ENCODE measurements around the gene JARID2. TPM values are rescaled to one million over a fixed set of nuclear protein-coding genes. Genes with fewer than 3 reads are reported as not detected.

The JARID2 gene
- total RNA-seq, 1 experiment from 2014 or later, result 180 TPM

DNA sequence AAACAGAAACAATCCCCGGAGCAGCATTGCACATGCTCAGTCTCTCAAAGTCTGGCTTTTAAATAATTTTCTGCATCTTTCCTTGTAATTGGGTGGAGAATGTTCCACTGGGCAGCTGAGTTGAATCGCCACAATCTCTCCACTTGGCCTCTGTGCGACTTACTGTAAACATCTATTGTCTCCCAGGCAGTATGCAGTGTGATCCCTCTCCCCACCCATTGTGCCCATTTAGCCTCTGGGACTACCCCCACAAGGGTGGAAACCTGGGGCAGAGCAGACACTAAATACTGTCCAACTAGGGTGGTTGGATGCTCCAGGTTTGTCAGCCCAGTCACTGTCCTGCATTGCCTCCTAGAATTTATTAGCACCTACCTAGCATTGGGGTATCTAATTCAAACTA lies 96.2 kb downstream of the JARID2 start (continued):
- TF ChIP-seq CREM (CRISPR knock-in tag; IDR thresholded peaks at IDR 0.05) (no peak), ELF4 (CRISPR knock-in tag; IDR thresholded peaks at IDR 0.05; ENCODE audit: low read depth) (no peak)

DNA sequence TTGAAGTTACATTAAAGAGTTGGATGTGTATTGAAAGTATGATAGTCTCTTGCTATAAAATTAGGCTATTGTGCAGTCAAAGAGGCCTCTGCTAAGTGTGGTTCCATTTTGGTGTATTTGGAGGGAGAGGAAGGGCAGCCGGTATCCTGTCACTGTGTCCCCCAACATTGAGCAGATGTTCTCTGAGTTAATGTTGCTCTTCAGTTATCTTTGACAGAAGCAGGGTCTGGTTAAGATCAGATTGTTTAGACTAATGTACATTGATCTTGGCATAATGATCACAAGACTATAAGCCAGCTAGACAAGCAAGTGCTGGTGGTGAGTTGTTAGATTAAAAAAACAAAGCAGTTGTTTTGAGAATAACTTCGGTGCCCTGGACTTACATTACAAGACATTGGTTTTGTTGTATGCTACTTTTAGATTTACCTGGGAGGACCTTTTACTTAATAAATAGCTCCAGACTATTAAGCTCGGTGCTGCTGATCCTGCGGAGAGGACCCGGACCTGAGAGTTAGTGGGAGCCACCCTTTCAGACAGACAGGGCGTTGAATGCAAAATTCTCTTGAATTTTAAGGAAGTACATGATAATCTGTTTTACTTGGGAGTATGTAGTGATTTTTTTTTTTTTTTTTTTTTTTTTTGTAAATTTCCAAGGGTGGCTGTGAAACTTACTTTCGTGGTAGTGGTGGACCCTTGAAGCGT lies 97.8 kb downstream of the JARID2 start:
- peak overlapping the region; percentile 81 for H3K27ac Mint-ChIP-seq
- no peaks in the 10 kb centered on the region for H3K27me3 Mint-ChIP-seq (ENCODE audit: low read depth)
- no peaks in the 10 kb centered on the region for H3K36me3 Mint-ChIP-seq
- H3K9me3 Mint-ChIP-seq, result no peaks in the 10 kb centered on the region
- DNase-seq (ENCODE audit: low spot score) (no peak), ATAC-seq (no peak)
- no peak for TF ChIP-seq ELF4 (CRISPR knock-in tag; IDR thresholded peaks at IDR 0.05; ENCODE audit: low read depth)
- H3K4me1 Mint-ChIP-seq, result peaks cover 84% of the 10 kb centered on the region
- H3K4me3 Mint-ChIP-seq, result no peak overlapping the region
- CTCF ChIA-PET, result no interaction called here
- POLR2A ChIA-PET, result interaction anchor here (0.6 to 0.7 kb wide), 6 partner anchors 18 to 175 kb away, joined by 3 to 5 read pairs (median 4); no protein-coding TSS in a partner anchor

DNA sequence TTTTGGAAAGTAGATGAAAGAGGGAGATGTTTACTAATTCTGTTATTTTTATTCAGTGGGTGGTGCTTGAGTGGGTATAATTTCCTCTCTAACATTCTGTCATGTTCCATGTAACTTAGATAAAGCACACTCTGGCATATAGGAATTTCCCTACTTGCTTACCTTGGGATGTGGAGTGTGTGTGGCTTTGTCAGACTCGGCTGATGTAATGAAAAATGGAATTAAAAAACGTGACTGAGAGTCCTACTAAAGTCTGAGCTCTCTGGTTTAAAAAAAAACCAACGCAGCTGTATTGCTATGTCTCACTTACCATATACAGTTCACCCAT lies 98.3 kb downstream of the JARID2 start:
- CTCF ChIA-PET, result no interaction called here
- POLR2A ChIA-PET, result interaction anchor here (0.6 to 0.7 kb wide), 4 partner anchors 65 to 247 kb away, joined by 3 to 5 read pairs (median 4); no protein-coding TSS in a partner anchor
- Mint-ChIP-seq H3K9me3 (no peaks in the 10 kb centered on the region), H3K27ac (peak overlapping the region; percentile 81; the same call in 1 of the 2 replicates), H3K36me3 (no peaks in the 10 kb centered on the region), H3K4me3 (no peak overlapping the region), H3K27me3 (ENCODE audit: low read depth) (no peaks in the 10 kb centered on the region), H3K4me1 (peaks cover 86% of the 10 kb centered on the region)
- ATAC-seq (no peak), DNase-seq (ENCODE audit: low spot score) (no peak)
- TF ChIP-seq, protein P1, sequence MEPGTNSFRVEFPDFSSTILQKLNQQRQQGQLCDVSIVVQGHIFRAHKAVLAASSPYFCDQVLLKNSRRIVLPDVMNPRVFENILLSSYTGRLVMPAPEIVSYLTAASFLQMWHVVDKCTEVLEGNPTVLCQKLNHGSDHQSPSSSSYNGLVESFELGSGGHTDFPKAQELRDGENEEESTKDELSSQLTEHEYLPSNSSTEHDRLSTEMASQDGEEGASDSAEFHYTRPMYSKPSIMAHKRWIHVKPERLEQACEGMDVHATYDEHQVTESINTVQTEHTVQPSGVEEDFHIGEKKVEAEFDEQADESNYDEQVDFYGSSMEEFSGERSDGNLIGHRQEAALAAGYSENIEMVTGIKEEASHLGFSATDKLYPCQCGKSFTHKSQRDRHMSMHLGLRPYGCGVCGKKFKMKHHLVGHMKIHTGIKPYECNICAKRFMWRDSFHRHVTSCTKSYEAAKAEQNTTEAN (CRISPR knock-in tag; IDR thresholded peaks at IDR 0.05), result no peak
- TF ChIP-seq ZNF263 (CRISPR knock-in tag; IDR thresholded peaks at IDR 0.05; ENCODE audit: low read depth) (no peak), RORB (CRISPR knock-in tag; IDR thresholded peaks at IDR 0.05) (no peak), MYBL2 (CRISPR knock-in tag; IDR thresholded peaks at IDR 0.05) (no peak), TEAD1 (CRISPR knock-in tag; IDR thresholded peaks at IDR 0.05) (no peak)
- TF ChIP-seq, protein P2, sequence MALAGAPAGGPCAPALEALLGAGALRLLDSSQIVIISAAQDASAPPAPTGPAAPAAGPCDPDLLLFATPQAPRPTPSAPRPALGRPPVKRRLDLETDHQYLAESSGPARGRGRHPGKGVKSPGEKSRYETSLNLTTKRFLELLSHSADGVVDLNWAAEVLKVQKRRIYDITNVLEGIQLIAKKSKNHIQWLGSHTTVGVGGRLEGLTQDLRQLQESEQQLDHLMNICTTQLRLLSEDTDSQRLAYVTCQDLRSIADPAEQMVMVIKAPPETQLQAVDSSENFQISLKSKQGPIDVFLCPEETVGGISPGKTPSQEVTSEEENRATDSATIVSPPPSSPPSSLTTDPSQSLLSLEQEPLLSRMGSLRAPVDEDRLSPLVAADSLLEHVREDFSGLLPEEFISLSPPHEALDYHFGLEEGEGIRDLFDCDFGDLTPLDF (CRISPR knock-in tag; IDR thresholded peaks at IDR 0.05), result no peak
- TF ChIP-seq, protein P3, sequence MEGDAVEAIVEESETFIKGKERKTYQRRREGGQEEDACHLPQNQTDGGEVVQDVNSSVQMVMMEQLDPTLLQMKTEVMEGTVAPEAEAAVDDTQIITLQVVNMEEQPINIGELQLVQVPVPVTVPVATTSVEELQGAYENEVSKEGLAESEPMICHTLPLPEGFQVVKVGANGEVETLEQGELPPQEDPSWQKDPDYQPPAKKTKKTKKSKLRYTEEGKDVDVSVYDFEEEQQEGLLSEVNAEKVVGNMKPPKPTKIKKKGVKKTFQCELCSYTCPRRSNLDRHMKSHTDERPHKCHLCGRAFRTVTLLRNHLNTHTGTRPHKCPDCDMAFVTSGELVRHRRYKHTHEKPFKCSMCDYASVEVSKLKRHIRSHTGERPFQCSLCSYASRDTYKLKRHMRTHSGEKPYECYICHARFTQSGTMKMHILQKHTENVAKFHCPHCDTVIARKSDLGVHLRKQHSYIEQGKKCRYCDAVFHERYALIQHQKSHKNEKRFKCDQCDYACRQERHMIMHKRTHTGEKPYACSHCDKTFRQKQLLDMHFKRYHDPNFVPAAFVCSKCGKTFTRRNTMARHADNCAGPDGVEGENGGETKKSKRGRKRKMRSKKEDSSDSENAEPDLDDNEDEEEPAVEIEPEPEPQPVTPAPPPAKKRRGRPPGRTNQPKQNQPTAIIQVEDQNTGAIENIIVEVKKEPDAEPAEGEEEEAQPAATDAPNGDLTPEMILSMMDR (IDR thresholded peaks at IDR 0.05), result no peak
- TF ChIP-seq, protein P4, sequence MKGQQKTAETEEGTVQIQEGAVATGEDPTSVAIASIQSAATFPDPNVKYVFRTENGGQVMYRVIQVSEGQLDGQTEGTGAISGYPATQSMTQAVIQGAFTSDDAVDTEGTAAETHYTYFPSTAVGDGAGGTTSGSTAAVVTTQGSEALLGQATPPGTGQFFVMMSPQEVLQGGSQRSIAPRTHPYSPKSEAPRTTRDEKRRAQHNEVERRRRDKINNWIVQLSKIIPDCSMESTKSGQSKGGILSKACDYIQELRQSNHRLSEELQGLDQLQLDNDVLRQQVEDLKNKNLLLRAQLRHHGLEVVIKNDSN (CRISPR knock-in tag; IDR thresholded peaks at IDR 0.05), result no peak
- TF ChIP-seq, protein P5, sequence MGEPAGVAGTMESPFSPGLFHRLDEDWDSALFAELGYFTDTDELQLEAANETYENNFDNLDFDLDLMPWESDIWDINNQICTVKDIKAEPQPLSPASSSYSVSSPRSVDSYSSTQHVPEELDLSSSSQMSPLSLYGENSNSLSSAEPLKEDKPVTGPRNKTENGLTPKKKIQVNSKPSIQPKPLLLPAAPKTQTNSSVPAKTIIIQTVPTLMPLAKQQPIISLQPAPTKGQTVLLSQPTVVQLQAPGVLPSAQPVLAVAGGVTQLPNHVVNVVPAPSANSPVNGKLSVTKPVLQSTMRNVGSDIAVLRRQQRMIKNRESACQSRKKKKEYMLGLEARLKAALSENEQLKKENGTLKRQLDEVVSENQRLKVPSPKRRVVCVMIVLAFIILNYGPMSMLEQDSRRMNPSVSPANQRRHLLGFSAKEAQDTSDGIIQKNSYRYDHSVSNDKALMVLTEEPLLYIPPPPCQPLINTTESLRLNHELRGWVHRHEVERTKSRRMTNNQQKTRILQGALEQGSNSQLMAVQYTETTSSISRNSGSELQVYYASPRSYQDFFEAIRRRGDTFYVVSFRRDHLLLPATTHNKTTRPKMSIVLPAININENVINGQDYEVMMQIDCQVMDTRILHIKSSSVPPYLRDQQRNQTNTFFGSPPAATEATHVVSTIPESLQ (CRISPR knock-in tag; IDR thresholded peaks at IDR 0.05), result no peak
- TF ChIP-seq, protein P6, sequence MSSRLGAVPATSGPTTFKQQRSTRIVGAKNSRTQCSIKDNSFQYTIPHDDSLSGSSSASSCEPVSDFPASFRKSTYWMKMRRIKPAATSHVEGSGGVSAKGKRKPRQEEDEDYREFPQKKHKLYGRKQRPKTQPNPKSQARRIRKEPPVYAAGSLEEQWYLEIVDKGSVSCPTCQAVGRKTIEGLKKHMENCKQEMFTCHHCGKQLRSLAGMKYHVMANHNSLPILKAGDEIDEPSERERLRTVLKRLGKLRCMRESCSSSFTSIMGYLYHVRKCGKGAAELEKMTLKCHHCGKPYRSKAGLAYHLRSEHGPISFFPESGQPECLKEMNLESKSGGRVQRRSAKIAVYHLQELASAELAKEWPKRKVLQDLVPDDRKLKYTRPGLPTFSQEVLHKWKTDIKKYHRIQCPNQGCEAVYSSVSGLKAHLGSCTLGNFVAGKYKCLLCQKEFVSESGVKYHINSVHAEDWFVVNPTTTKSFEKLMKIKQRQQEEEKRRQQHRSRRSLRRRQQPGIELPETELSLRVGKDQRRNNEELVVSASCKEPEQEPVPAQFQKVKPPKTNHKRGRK (CRISPR knock-in tag; IDR thresholded peaks at IDR 0.05; ENCODE audit: borderline replicate concordance), result no peak
- TF ChIP-seq, protein P7, sequence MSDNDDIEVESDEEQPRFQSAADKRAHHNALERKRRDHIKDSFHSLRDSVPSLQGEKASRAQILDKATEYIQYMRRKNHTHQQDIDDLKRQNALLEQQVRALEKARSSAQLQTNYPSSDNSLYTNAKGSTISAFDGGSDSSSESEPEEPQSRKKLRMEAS (CRISPR knock-in tag; IDR thresholded peaks at IDR 0.05), result no peak
- TF ChIP-seq, protein P8, sequence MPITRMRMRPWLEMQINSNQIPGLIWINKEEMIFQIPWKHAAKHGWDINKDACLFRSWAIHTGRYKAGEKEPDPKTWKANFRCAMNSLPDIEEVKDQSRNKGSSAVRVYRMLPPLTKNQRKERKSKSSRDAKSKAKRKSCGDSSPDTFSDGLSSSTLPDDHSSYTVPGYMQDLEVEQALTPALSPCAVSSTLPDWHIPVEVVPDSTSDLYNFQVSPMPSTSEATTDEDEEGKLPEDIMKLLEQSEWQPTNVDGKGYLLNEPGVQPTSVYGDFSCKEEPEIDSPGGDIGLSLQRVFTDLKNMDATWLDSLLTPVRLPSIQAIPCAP (CRISPR knock-in tag; IDR thresholded peaks at IDR 0.05), result no peak

Data from WTC11 (cell line).